Measurements from ENCODE around the gene PTPRU. TPM values are rescaled to one million over a fixed set of nuclear protein-coding genes. Genes with fewer than 3 reads are reported as not detected.

The PTPRU gene
- total RNA-seq, 1 experiment from 2014 or later: 45.5 TPM

GRCh38 chr1:29245876-29246275 lies 9.6 kb downstream of the PTPRU start:
- WGBS (ENCODE audit: extremely low coverage, insufficient read length, low lambda C conversion rate): no CpG with 5 or more reads among the region's 5 CpGs
- Histone ChIP-seq H3K9ac (ENCODE audit: extremely low read depth, insufficient read length, low read length) (no peak overlapping the region), H2BK12ac (ENCODE audit: insufficient read length, low read depth, low read length) (no peak overlapping the region), H3K79me2 (ENCODE audit: insufficient read depth, low read length) (no peaks in the 10 kb centered on the region), H3K4ac (ENCODE audit: low read depth, low read length) (no peak overlapping the region), H3K4me1 (ENCODE audit: insufficient read depth, low read length) (peaks cover 14% of the 10 kb centered on the region; the same call in 1 of the 2 replicates), H2BK20ac (ENCODE audit: low read depth, low read length, poor library complexity, severe bottlenecking) (no peak overlapping the region), H2BK15ac (ENCODE audit: low read depth, low read length) (no peak overlapping the region), H2AFZ (ENCODE audit: low read length) (no peak overlapping the region), H3K27ac (ENCODE audit: insufficient read length, low read depth, low read length) (no peak overlapping the region), H4K8ac (replicated peaks; ENCODE audit: insufficient read length, low read depth, low read length) (no peak overlapping the region), H4K91ac (ENCODE audit: insufficient read length, low read depth, low read length) (no peak overlapping the region), H4K20me1 (ENCODE audit: control insufficient read depth, insufficient read depth, insufficient read length) (no peaks in the 10 kb centered on the region), H3T11ph (ENCODE audit: low read length) (no peak overlapping the region), H2AK5ac (ENCODE audit: insufficient read length, low read length) (no peak overlapping the region), H3K27me3 (ENCODE audit: insufficient read depth, low read length) (no peaks in the 10 kb centered on the region), H3K9me3 (ENCODE audit: control insufficient read depth, low read depth, low read length) (no peaks in the 10 kb centered on the region), H3K56ac (ENCODE audit: insufficient read length, low read depth, low read length) (no peak overlapping the region), H3K23ac (ENCODE audit: insufficient read length, low read depth, low read length) (no peak overlapping the region), H3K18ac (ENCODE audit: insufficient read length, low read depth, low read length) (no peak overlapping the region), H3K79me1 (ENCODE audit: insufficient read depth, low read depth, low read length, poor library complexity, severe bottlenecking) (no peaks in the 10 kb centered on the region), H2BK120ac (ENCODE audit: low read depth, low read length, poor library complexity, severe bottlenecking) (no peak overlapping the region), H4K5ac (ENCODE audit: insufficient read length, low read depth, low read length) (no peak overlapping the region), H3K14ac (ENCODE audit: insufficient read depth, low read length) (no peak overlapping the region), H2BK5ac (ENCODE audit: insufficient read length, low read length) (no peak overlapping the region), H3K4me2 (ENCODE audit: insufficient read depth, insufficient read length, low read length) (no peak overlapping the region), H3K23me2 (ENCODE audit: insufficient read length, low read depth, low read length, poor library complexity, severe bottlenecking) (peaks cover 3% of the 10 kb centered on the region)
- Mint-ChIP-seq H3K4me1 (peaks cover 40 to 47% of the 10 kb centered on the region in 2 experiments), H3K27me3 (ENCODE audit: low read depth) (no peaks in the 10 kb centered on the region), H3K4me3 (no peak overlapping the region), H3K36me3 (ENCODE audit: insufficient read depth in 1 of 3, low read depth in 3 of 3) (no peaks in the 10 kb centered on the region), H3K9me3 (no peaks in the 10 kb centered on the region), H3K27ac (no peak overlapping the region)
- no peak for DNase-seq
- TF ChIP-seq, protein P1, sequence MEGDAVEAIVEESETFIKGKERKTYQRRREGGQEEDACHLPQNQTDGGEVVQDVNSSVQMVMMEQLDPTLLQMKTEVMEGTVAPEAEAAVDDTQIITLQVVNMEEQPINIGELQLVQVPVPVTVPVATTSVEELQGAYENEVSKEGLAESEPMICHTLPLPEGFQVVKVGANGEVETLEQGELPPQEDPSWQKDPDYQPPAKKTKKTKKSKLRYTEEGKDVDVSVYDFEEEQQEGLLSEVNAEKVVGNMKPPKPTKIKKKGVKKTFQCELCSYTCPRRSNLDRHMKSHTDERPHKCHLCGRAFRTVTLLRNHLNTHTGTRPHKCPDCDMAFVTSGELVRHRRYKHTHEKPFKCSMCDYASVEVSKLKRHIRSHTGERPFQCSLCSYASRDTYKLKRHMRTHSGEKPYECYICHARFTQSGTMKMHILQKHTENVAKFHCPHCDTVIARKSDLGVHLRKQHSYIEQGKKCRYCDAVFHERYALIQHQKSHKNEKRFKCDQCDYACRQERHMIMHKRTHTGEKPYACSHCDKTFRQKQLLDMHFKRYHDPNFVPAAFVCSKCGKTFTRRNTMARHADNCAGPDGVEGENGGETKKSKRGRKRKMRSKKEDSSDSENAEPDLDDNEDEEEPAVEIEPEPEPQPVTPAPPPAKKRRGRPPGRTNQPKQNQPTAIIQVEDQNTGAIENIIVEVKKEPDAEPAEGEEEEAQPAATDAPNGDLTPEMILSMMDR (conservative IDR thresholded peaks at IDR 0.05): peak; percentile 54

All from H9 (cell line).